GM21737 (cell line): Measurements from ENCODE around the gene ZBTB22.

Experiments
- ATAC-seq: cut with Tn5 transposase; IDR thresholded peaks from one replicate; pipeline ENCODE4 v1.9.1; 2021; ENCODE audit warnings: mild to moderate bottlenecking, moderate library complexity; ENCODE audit not compliant: unreplicated experiment

ZBTB22 gene

GRCh38 chr6:33329058-33329457 lies 11.5 kb upstream of the ZBTB22 start:
- no peak for ATAC-seq

DNA sequence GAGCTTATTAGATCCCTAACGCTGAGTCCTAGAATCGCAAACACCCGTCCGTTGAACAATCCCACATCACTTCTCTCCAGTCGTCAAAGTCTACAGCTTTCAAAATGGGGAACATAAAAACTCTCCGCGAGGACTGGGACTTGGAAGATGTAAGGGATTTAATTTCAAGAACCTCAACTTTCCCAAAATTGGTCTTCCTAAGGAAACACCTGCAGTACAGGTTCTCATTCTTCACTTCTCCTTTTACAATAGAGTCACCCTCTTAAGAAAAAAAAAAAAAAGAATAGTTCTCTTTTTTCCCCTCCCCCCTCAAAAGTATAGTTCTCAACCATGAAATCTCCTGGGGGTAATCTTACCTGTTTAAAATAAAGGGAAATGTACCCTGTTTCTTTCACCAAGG lies 6.6 kb upstream of the ZBTB22 start:
- ATAC-seq = no peak

DNA sequence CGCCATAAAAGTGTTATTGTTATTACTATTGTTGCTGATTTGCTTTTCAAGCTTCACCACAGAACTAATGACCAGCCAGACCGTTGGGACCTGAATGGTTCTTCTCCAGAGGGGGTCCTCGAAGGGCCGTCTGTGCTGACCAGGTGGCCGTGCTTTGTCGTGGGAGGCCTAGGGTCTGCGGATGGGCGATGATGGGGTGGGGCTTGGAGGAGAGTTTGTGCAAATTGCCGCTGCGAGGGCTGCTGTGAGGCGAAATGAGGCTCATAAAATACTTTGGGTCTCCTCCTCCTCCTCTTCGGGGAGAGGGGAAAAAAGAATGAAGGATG lies 6.0 kb upstream of the ZBTB22 start:
- ATAC-seq = no peak

GRCh38 chr6:33321227-33321626 lies 3.7 kb upstream of the ZBTB22 start:
- no peak for ATAC-seq

- no peak for ATAC-seq
These were observed 3.0 kb upstream of the ZBTB22 start for GRCh38 chr6:33320315-33321181.

GRCh38 chr6:33319939-33320314 lies 2.4 kb upstream of the ZBTB22 start:
- ATAC-seq = no peak

DNA sequence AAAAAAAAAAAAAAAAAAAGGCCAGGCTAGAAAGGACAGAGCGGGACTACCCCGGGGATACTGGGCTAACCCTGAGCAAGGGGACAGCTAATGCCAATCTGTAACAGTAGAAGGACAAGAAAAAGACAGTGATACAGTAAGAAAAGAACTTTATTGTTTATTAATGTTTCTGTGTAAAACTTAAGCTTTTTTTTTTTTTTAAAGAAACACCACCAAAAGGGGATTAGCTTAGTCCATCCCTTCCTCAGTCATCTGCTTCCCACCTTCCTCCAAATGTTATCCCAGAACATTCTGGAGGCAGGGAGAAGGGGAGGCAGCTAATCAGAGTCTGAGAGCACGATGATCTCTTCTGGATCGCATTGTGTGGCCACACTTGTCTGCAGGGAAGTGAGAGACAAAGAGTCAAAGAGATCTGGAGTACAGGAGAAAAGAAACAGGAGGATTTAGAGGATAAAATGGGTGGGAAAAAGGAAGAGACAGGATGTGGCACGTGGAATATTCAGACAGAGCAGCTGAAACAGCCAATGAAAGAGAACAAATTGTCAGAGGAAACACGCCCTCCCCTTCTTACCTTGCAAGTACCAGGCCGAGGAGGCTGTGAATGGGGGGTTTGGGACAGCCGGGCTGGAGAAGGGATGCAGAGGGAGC lies 1.0 kb upstream of the ZBTB22 start:
- ATAC-seq = no peak

GRCh38 chr6:33317419-33317668 lies 200 bp downstream of the ZBTB22 start:
- no peak for ATAC-seq

DNA sequence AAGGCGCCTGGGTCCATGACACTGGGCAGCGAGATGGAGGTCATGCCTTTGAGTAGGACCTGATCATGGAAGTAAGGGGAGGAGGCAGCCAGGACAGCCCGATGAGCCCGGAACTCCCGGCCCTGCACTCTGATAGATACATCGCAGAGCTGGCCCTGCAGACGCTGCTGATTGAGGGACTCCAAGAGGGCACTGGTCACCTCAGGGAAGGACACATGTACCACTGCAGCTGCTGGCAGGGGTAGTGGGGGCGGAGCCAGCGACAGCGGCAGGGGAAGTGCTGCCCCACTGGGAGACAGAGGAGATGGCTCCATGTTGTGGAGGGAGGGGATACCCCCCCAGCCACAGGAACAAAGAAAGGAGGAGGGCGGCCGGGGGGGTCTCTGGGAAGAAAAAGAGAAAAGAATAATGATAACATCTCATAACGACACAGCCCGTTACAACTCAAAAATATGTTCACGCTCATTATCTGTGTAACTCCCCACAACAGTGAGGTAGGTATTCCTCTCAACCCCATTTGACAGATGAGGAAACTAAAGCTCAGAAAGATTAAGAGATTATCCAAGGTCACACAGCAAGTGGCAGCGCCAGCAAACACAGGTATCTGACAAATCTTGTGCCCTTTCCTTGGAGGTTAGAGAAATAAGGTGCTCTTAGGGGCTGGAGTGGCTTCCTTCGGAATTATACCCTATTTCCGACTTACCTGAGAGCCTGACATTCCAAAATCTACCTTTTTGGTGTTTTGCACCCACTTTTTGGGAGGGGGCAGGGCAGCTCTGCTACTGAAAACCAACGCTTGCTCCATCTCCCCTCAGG lies 733 bp downstream of the ZBTB22 start:
- no peak for ATAC-seq

DNA sequence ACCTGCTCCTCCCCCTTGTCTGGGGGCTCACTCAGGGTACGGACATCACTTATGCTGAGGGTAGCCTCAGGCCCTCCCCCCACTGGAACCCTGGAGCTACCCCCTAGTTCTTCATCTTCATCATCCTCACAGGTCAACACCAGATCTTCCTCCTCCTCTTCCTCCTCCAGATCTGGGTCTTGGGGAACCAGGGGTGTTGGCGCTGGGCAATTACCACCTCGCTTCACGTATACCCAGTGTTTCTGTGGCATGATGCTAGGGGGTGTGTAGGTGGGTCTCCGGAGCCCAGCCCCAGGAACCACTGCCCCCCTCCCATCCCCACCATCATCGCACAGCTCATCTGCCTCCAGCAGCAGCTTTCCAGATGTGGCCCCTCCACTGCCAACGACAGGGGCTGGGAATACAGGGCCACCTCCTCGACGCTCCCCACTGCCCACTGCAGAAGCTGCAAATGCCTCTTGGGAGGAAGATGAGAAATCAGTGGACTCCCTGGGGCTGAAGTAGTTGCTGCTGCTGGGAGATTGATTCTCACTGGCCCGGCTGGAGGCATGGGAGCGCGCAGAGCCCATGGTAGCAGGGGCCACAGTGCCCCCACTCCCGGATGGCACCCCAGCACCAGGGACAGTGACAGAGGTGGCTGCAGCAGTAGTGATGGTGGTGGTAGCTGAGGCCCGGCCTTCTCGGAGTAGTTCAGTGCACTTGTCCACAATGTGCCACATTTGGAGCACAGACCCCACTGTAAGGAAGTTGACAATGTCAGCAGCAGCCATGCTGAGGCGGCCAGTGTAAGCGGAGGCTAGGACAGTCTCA lies 1.5 kb downstream of the ZBTB22 start:
- no peak for ATAC-seq

DNA sequence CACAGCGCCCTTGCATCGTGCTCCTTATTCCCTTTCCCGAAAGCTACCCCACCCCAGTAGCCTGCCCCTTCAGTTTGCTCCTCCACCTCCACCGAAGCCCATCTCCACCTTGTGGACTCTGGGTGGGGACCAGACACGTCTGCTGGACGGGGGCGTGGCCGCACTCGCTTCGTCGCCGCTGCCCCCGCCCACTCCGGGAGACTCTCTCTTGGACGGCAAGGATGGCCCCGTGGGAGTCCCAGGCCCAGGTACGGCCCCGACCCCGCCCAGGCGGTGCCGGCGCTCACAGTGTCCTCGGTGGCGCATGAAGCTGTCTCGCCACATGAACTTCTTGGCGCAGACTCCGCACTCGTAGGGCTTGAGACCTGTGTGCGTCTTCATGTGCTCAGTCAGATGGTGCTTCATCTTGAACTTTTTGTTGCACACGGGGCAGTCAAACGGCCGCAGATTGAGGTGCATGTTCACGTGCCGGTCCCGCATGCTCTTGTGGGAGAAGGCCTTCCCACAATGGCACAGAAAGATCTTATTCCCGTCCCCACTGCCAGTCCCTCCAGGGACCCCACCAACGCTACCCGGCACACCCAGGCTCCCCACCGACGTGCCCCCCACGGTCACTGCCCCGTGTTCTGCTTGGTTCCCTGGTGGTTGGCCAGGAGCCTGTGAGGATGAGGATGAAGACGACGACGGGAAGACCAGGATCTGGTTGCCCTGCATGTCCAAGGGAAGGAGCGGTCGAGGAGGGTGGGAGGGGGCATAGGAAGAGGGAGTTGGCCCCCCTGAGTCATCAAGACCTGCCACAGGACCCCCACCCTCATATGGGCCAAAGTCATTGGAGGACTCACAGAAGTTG lies 2.4 kb downstream of the ZBTB22 start:
- ATAC-seq = no peak

DNA sequence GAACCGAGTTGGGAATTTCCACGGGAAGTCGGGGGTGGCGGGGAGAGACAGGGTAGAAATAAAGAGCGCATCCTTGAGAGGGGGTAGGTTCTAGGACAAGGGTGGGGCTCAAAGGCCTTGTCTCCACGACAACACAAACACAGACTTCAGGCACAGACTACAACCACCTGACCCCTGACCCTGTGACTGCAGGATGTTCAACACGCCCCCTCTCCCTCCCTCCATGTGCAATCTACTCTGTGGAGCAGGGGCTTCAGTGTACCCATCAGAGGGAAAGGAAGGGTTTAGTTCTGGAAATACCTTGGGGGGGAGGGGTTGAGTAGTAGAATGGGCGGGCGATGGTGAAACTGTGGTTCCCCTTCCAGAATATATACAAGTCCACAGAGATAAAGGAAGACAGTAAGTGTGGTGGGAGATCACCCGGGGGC lies 3.0 kb downstream of the ZBTB22 start:
- no peak for ATAC-seq

DNA sequence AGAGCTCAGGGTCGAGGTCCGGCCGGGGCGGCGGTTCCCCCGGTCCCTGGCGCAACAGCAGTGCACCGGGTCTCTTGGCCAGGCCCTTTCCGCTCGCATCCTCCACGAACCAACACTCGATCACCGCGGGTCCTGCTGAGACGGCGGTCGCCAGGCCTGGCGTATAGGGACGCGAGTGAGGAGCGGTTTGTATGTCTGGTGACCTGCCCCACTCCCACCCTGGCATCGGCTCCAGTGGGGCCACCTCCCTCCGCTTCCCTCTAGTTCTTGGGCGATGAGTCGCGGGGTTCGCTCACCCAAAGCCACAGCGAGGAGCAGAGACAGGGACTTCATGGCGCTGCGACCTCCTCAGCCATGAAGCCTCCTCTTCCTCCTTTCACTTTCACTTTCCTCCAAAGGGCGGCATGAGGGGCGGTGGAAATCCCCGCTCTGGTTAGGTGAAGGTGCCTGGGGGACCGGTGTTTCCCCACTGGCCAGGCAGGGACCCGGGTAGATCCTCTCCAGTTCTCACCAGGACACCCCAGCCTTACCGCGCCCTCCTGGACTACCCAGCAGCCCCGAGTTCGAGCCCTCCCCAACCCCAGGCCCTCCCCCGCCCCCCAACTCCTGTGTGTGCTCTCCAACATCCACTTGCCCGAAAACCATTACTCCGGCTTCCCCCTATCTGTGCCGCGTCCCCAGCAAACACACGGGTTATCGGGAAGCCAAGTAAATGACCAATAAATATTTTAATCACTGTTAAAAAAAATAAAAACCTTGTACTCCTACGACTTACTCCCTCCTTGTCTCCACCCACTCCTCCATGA lies 3.6 kb downstream of the ZBTB22 start, which contains the start of gene TAPBP:
TAPBP (minus strand) TSS at position 370 of the 806 bp plus-strand sequence; CDS start at position 333, 37 bp downstream.
- ATAC-seq = peak; percentile 34

GRCh38 chr6:33313105-33313708 lies 4.3 kb downstream of the ZBTB22 start:
- ATAC-seq = peak; percentile 3

- no peak for ATAC-seq
These were observed 5.0 kb downstream of the ZBTB22 start for GRCh38 chr6:33312361-33313104.

GRCh38 chr6:33306356-33306755 lies 11.2 kb downstream of the ZBTB22 start:
- no peak for ATAC-seq

GRCh38 chr6:33305052-33305451 lies 12.5 kb downstream of the ZBTB22 start:
- ATAC-seq = no peak

DNA sequence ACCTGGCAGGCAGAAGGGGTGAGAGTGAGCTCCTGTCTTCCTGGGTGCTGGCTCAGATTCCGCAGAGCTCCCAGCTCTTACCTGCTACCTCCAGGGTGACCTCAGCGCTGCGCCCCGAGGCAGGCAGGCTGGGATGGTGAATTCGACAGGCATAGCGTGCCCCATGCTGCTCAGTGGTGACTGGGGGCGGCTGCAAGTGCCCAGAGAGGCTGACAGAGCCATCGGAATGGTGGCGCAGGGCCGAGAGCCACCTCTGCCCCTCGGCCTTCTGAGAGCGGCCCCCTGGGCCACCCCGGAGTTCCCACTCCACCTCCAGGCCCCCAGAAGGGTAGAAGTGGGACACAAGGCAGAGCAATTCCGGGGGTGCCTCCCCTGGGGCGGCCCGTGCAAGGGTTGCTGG lies 13.3 kb downstream of the ZBTB22 start:
- no peak for ATAC-seq
